Measurements from ENCODE around the gene DAPK2. TPM values are rescaled to one million over a fixed set of nuclear protein-coding genes. Genes with fewer than 3 reads are reported as not detected.

DAPK2 gene
- total and polyA plus RNA-seq, 12 donors: 20.8 to 62.6 (median 38.5) TPM

DNA sequence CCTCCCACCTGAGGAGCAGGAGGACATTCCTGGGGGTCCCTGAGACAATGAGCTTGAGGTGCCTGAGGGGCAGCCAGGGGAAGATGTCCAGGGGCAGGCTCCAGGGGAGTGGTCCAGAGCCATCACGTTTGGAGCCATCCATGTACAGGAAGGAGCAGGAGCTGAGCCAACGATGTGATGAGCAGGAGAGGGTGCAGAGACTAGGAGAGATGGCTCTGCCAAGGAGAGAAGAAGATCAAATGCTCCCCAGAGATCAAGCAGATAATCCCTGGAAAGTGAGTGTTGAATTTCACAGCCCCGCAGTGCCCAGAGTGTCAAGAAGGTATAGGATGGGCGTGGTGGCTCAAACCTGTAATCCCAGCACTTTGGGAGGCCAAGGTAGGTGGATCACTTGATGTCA lies 114.7 kb downstream of the DAPK2 start:
- WGBS, 2 donors: 76 to 79% methylated on average over 4 of the region's 4 CpGs
- no peaks in the 10 kb centered on the region for H3K27me3 ChIP-seq
- H3K4me3 ChIP-seq: no peak overlapping the region
- DNase-seq (no peak), ATAC-seq (no peak)
- TF ChIP-seq, protein P1, sequence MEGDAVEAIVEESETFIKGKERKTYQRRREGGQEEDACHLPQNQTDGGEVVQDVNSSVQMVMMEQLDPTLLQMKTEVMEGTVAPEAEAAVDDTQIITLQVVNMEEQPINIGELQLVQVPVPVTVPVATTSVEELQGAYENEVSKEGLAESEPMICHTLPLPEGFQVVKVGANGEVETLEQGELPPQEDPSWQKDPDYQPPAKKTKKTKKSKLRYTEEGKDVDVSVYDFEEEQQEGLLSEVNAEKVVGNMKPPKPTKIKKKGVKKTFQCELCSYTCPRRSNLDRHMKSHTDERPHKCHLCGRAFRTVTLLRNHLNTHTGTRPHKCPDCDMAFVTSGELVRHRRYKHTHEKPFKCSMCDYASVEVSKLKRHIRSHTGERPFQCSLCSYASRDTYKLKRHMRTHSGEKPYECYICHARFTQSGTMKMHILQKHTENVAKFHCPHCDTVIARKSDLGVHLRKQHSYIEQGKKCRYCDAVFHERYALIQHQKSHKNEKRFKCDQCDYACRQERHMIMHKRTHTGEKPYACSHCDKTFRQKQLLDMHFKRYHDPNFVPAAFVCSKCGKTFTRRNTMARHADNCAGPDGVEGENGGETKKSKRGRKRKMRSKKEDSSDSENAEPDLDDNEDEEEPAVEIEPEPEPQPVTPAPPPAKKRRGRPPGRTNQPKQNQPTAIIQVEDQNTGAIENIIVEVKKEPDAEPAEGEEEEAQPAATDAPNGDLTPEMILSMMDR (IDR thresholded peaks at IDR 0.05): no peak
- H3K9me3 ChIP-seq: no peaks in the 10 kb centered on the region
- peaks cover 0 to 23% (median 0%) of the 10 kb centered on the region in 9 donors for H3K36me3 ChIP-seq
- intact Hi-C loops (cut with DNase I): no loop called here
- peaks cover 0 to 17% (median 12%) of the 10 kb centered on the region in 9 donors for H3K4me1 ChIP-seq
- H3K27ac ChIP-seq: no peak overlapping the region

DNA sequence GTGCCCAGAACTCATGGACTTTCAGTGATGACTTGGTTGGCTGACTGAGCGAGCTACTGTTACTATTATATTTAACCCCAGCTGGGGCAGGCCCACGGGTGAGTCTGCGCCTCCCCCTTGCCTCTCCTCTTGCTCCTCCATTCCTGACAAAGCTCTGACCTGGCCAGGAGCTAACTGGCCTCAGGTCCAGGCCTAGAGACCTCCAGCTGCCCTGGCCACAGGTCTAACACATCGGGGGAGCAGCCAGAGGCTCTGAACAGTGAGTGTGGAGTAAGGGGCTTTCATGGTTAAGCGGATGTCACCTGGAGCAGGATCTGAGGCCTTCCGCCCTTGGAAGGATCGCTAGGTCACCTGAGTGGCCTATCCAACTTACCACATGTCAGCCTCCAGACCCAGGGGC lies 116.3 kb downstream of the DAPK2 start:
- peaks cover 0 to 23% (median 12%) of the 10 kb centered on the region in 9 donors for H3K4me1 ChIP-seq
- no peaks in the 10 kb centered on the region for H3K27me3 ChIP-seq
- no peak overlapping the region for H3K27ac ChIP-seq
- H3K36me3 ChIP-seq: peaks cover 0 to 26% (median 3%) of the 10 kb centered on the region in 9 donors
- intact Hi-C loops (cut with DNase I): no loop called here
- TF ChIP-seq, protein P1 (IDR thresholded peaks at IDR 0.05): no peak
- DNase-seq (no peak), ATAC-seq (no peak)
- WGBS, 2 donors: 98% methylated on average over 7 of the region's 7 CpGs
- H3K9me3 ChIP-seq: no peaks in the 10 kb centered on the region
- H3K4me3 ChIP-seq: no peak overlapping the region

DNA sequence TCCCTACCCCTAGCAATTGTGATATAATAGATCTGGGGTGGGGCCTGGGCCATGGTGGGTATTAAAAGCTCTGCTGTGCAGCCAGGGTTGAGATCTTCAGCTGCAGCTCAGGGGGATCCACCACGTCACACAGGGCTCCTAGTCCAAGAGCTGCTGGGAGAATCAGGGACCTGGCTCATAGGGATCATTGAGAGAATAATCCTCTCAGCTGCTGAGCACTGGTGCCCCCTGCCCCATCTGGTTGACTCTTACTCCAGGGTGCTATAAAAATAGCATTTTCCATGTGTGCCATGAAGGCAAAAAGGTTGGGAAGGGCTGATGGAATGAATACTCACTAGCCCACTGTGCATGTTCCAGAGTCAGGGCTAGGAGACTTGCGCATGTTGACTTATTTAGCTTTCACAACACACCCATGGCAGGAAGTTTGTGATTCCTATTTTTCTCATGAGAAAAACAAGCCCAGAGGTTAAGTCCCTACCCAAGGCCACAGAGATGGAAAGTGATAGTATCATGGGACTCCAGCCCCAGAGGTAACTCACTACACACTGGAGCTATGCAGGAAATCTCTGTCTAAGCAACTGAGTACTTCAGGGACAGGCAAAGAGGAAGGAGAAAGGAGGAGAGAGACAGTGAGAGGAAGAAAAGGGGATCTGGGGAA lies 118.0 kb downstream of the DAPK2 start:
- H3K36me3 ChIP-seq: peaks cover 0 to 39% (median 3%) of the 10 kb centered on the region in 9 donors
- TF ChIP-seq, protein P1 (IDR thresholded peaks at IDR 0.05): no peak
- ATAC-seq (peak in 4 of 8 donors; percentile 42 to 72 (median 52)), DNase-seq (no peak)
- no peaks in the 10 kb centered on the region for H3K9me3 ChIP-seq
- H3K27ac ChIP-seq: peak overlapping the region in 2 of 10 donors; percentile 13 to 31
- 74 to 88% methylated on average over 2 of the region's 2 CpGs for WGBS, 2 donors
- no peak overlapping the region for H3K4me3 ChIP-seq
- no peaks in the 10 kb centered on the region for H3K27me3 ChIP-seq
- intact Hi-C loops (cut with DNase I): no loop called here
- peaks cover 0 to 26% (median 12%) of the 10 kb centered on the region in 9 donors for H3K4me1 ChIP-seq

DNA sequence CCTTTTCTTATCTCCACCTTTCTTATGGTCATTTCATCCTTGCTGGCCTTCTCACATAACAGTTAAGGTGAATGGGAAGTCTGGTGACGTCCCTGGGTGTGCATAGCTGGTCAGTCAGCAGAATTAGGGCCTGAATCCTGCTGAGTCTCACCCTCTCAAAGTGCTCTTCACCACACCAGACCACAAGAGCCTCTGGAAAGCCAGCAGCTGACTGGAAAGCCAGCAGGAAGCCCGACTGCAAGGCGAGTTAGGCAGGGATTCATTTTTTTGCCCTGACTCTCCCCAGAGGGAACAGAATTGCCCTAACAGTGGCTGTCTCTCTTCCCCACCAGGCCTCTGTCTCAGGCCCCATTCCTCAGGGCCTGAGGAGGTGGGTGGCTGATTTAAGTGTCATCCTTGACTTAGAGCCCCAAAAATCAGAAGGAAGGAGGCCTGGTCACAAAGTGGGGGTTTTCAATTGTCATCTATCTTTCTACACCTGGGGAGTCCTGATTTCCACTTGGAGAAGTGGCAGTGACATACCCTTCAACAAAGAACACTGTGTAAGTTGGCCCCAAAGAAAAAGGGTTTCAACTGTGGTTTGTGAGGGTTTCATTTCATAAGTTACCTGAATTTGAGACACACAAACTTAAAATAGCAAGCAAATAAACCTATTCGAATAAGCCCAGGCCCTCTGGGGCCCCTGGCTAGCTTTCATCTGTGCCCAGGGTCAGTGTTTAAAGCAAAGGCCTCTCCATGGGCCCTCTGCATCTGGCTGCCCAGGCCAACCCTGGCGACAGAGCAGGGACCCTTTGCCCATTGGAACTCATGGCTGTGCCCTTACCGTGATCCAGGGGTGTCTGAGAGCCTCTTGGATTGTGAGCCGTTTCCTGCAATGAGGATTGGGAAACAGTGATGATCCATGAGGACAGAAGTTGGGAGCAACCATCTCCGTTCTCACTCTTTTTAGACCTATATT lies 122.0 kb downstream of the DAPK2 start:
- ATAC-seq: no peak
- H3K27me3 ChIP-seq: no peaks in the 10 kb centered on the region
- no peak for DNase-seq
- 92 to 95% methylated on average over 8 of the region's 8 CpGs for WGBS, 2 donors
- H3K9me3 ChIP-seq: no peaks in the 10 kb centered on the region
- no peak overlapping the region for H3K4me3 ChIP-seq
- peaks cover 0 to 61% (median 23%) of the 10 kb centered on the region in 9 donors for H3K4me1 ChIP-seq
- TF ChIP-seq, protein P1 (IDR thresholded peaks at IDR 0.05): no peak
- no peak overlapping the region for H3K27ac ChIP-seq
- intact Hi-C loops (cut with DNase I): no loop called here
- peaks cover 0 to 55% (median 0%) of the 10 kb centered on the region in 9 donors for H3K36me3 ChIP-seq
